Measurements from ENCODE around the gene PRSS23.

The PRSS23 gene

DNA sequence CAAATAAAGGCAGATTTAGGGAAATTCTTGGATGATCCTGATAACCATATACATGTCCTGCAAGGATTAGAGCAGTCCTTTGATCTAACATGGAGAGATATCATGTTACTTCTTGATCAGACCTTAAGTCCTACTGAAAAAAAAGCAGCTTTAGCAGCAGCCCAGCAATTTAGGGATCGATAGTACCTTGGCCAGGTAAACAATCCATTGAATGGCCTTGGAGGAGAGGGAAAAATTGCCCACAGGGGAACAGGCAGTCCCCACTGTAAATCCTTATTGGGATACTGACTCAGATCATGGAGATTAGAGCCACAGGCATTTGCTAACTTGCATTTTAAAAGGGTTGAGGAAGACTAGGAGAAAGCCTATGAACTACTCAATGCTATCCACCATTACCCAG is 47.8 kb downstream of the PRSS23 start:
- no peak overlapping the region for H3K27ac ChIP-seq
- POLR2A ChIA-PET (ENCODE audit: low non-redundant PET), result no interaction called here
- TF ChIP-seq, protein P1, sequence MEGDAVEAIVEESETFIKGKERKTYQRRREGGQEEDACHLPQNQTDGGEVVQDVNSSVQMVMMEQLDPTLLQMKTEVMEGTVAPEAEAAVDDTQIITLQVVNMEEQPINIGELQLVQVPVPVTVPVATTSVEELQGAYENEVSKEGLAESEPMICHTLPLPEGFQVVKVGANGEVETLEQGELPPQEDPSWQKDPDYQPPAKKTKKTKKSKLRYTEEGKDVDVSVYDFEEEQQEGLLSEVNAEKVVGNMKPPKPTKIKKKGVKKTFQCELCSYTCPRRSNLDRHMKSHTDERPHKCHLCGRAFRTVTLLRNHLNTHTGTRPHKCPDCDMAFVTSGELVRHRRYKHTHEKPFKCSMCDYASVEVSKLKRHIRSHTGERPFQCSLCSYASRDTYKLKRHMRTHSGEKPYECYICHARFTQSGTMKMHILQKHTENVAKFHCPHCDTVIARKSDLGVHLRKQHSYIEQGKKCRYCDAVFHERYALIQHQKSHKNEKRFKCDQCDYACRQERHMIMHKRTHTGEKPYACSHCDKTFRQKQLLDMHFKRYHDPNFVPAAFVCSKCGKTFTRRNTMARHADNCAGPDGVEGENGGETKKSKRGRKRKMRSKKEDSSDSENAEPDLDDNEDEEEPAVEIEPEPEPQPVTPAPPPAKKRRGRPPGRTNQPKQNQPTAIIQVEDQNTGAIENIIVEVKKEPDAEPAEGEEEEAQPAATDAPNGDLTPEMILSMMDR (conservative IDR thresholded peaks at IDR 0.05; ENCODE audit: low read depth), result no peak
- no peak for DNase-seq (ENCODE audit: low spot score)
- CTCF ChIA-PET, result no interaction called here

DNA sequence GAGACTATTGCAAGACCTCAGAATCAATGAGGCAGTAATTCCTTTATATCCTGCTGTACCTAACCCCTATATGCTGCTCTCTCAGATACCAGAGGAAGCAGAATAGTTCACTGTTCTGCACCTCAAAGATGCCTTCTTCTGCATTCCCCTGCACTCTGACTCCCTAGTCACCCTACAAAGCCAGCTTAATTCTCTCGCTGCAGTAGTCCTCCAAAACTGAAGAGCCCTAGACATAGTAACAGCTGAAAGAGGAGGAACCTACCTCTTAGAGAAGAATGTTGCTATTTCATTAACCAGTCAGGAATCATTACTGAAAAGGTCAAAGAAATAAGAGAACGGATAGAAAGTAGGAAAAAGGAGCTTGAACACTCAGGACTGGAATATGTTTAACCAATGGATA is 49.3 kb downstream of the PRSS23 start:
- POLR2A ChIA-PET (ENCODE audit: low non-redundant PET), result no interaction called here
- CTCF ChIA-PET, result interaction anchor here (0.6 to 0.7 kb wide), 2 partner anchors 141 to 294 kb away, joined by 3 to 5 read pairs; no protein-coding TSS in a partner anchor
- H3K27ac ChIP-seq, result no peak overlapping the region
- DNase-seq (ENCODE audit: low spot score), result no peak
- TF ChIP-seq, protein P1 (conservative IDR thresholded peaks at IDR 0.05; ENCODE audit: low read depth), result no peak
